ENCODE data around the gene SFI1. TPM values are rescaled to one million over a fixed set of nuclear protein-coding genes. Genes with fewer than 3 reads are reported as not detected.
"Not testable (repeated sequence)": the region's sequence is repeated elsewhere in the genome, so short reads cannot be mapped to it uniquely, and the experiment has no call there.

The SFI1 gene
- total and polyA plus RNA-seq, 8 donors: 10.8 to 60.3 (median 16.4) TPM

GRCh38 chr22:31490496-31490925 is 5.8 kb upstream of the SFI1 start:
- Histone ChIP-seq H3K27me3 (no peaks in the 10 kb centered on the region), H3K4me3 (peak overlapping the region; percentile 69 to 90 (median 86)), H3K4me1 (peaks cover 7 to 13% (median 11%) of the 10 kb centered on the region in 3 donors), H3K9me3 (no peaks in the 10 kb centered on the region), H3K36me3 (no peaks in the 10 kb centered on the region), H3K27ac (peak overlapping the region; percentile 96 to 98 (median 97))
- intact Hi-C loops (cut with DNase I): no loop called here
- ATAC-seq: peak; percentile 22 to 72 (median 54)
- TF ChIP-seq, protein P1, sequence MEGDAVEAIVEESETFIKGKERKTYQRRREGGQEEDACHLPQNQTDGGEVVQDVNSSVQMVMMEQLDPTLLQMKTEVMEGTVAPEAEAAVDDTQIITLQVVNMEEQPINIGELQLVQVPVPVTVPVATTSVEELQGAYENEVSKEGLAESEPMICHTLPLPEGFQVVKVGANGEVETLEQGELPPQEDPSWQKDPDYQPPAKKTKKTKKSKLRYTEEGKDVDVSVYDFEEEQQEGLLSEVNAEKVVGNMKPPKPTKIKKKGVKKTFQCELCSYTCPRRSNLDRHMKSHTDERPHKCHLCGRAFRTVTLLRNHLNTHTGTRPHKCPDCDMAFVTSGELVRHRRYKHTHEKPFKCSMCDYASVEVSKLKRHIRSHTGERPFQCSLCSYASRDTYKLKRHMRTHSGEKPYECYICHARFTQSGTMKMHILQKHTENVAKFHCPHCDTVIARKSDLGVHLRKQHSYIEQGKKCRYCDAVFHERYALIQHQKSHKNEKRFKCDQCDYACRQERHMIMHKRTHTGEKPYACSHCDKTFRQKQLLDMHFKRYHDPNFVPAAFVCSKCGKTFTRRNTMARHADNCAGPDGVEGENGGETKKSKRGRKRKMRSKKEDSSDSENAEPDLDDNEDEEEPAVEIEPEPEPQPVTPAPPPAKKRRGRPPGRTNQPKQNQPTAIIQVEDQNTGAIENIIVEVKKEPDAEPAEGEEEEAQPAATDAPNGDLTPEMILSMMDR (IDR thresholded peaks at IDR 0.05): no peak
- peak in 3 of 6 donors; percentile 37 to 67 (median 38) for DNase-seq
- 0 to 1% methylated on average over 15 of the region's 15 CpGs for WGBS, 2 donors
- FAIRE-seq: no peak

DNA sequence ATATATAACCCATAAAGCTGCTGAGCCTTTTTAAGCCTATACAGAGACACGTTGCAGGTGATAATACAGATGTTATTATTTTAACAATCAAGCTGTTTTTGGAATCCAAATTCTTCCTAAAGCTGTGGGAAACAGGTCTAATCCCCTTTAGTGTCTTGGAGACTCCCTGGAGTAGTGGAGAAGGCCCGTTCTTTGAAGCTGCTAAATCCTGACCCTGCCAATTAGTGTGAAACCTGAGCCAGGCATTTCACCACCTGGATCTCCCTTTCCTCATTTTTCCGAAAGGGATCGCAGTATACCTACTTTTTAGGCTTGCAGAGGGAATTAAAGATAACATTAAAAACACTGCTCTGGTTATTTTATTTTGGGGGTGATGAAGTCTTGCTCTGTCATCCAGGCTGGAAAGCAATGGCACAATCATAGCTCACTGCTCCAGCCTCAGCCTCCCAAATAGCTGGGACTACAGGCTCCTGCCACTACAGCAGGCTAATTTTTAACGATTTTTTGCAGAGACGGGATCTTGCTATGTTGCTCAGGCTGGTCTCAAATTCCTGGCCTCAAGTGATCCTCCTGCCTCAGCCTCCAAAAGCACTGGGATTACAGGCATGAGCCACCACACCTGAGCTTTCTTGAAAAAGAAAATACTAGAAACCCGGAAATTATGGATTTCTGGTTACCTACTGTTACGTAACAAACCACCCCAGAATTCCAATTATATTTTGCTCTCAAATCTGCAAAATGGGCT is 4.9 kb upstream of the SFI1 start:
- WGBS, 2 donors: 72 to 73% methylated on average over 8 of the region's 8 CpGs
- no peaks in the 10 kb centered on the region for H3K36me3 ChIP-seq
- TF ChIP-seq, protein P1 (IDR thresholded peaks at IDR 0.05): no peak
- H3K4me1 ChIP-seq: peaks cover 7 to 13% (median 13%) of the 10 kb centered on the region in 3 donors
- ATAC-seq: no peak
- intact Hi-C loops (cut with DNase I): no loop called here
- no peaks in the 10 kb centered on the region for H3K9me3 ChIP-seq
- H3K27me3 ChIP-seq: no peaks in the 10 kb centered on the region
- no peak overlapping the region for H3K4me3 ChIP-seq
- DNase-seq: no peak
- H3K27ac ChIP-seq: peak overlapping the region in 3 of 4 donors; percentile 97 to 98 (median 97)
- FAIRE-seq: no peak

- intact Hi-C loops (cut with DNase I): no loop called here
- Histone ChIP-seq H3K4me3 (no peak overlapping the region), H3K36me3 (no peaks in the 10 kb centered on the region), H3K27ac (no peak overlapping the region), H3K27me3 (no peaks in the 10 kb centered on the region), H3K9me3 (no peaks in the 10 kb centered on the region), H3K4me1 (peaks cover 7 to 13% (median 13%) of the 10 kb centered on the region in 3 donors)
- ATAC-seq: no peak
- FAIRE-seq: no peak
- DNase-seq: no peak
- WGBS, 2 donors: 88 to 91% methylated on average over 3 of the region's 3 CpGs
- TF ChIP-seq, protein P1 (IDR thresholded peaks at IDR 0.05): no peak
Observed at GRCh38 chr22:31492151-31492550, 4.2 kb upstream of the SFI1 start.

GRCh38 chr22:31493355-31493754 is 3.0 kb upstream of the SFI1 start:
- H3K4me3 ChIP-seq; DNase-seq; intact Hi-C loops (cut with DNase I): not testable (repeated sequence)

DNA sequence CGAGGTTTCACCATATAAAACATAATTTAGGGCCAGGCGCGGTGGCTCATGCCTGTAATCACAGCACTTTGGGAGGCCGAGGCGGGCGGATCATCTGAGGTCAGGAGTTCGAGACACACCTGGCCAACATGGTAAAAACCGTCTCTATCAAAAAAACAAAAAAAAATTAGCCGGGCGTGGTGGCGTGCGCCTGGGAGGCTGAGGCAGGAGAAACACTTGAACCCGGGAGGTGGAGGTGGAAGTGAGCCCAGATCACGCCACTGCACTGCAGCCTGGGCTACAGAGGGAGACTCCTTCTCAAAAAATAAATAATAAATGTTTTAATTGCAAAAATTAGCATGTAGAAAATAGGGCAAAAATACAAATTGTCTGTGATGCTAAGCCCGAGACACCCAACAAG is 993 bp upstream of the SFI1 start:
- Histone ChIP-seq H3K9me3 (no peaks in the 10 kb centered on the region), H3K4me3 (peak overlapping the region; percentile 48 to 94 (median 72)), H3K27me3 (no peaks in the 10 kb centered on the region), H3K27ac (peak overlapping the region; percentile 44 to 71 (median 64)), H3K4me1 (peaks cover 0 to 5% (median 5%) of the 10 kb centered on the region in 3 donors), H3K36me3 (no peaks in the 10 kb centered on the region)
- 56 to 63% methylated on average over 15 of the region's 15 CpGs for WGBS, 2 donors
- intact Hi-C loops (cut with DNase I): no loop called here
- FAIRE-seq (no peak), ATAC-seq (no peak), DNase-seq (no peak)
- TF ChIP-seq, protein P1 (IDR thresholded peaks at IDR 0.05): no peak

More at GRCh38 chr22:31493355-31493754, 3.0 kb upstream of the SFI1 start:
- ATAC-seq, FAIRE-seq, H3K27me3 ChIP-seq, H3K4me1 ChIP-seq, H3K27ac ChIP-seq, H3K36me3 ChIP-seq, H3K9me3 ChIP-seq: not testable (repeated sequence)
- WGBS, 2 donors: 89 to 97% methylated on average over 5 of the region's 5 CpGs

Data from pancreas (tissue), 10 donors.